ENCODE results near the gene BHLHE41.

DNA sequence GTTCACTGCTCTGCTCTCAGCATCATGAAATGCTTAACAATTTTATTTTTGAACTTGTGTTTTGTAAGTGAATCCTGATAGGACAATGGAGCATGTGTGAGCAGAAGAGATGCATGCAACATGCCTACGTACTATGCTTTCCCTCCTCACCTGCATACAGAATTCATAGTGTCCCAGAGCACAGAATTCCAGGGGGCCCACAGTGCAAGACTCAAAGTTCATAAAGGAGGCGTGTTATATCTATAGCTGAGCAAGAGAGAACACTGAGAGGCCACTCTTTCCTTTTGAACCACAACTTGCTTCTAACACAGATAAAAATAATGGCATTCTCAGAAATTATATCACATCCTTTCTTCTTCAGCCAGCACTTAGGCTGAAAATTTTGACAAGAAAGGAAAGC is 28.8 kb downstream of the BHLHE41 start:
- no peak for TF ChIP-seq CTCF (IDR thresholded peaks at IDR 0.05)
- TF ChIP-seq ZFX (IDR thresholded peaks at IDR 0.05; ENCODE audit: borderline replicate concordance): no peak
